Breast epithelium (tissue), 3 donors: ENCODE data around the gene TOMM34.

ENCODE experiments used
- POLR2A ChIP-seq: fragments of 450-650 bp; IDR thresholded peaks from one replicate; pipeline ENCODE4 v1.6.1; 2016; ENCODE audit warnings: antibody characterized with exemption, mild to moderate bottlenecking, moderate library complexity
- TF ChIP-seq, protein P1 (sequence below), 3 donors: fragments of 450-650 bp; IDR thresholded peaks; one replicate each; pipeline ENCODE4 v1.5.1; 2016 to 2017; ENCODE audit warnings: antibody characterized with exemption in 3 of 3, mild to moderate bottlenecking in 3 of 3, moderate library complexity in 3 of 3

- TF ChIP-seq, protein P1, sequence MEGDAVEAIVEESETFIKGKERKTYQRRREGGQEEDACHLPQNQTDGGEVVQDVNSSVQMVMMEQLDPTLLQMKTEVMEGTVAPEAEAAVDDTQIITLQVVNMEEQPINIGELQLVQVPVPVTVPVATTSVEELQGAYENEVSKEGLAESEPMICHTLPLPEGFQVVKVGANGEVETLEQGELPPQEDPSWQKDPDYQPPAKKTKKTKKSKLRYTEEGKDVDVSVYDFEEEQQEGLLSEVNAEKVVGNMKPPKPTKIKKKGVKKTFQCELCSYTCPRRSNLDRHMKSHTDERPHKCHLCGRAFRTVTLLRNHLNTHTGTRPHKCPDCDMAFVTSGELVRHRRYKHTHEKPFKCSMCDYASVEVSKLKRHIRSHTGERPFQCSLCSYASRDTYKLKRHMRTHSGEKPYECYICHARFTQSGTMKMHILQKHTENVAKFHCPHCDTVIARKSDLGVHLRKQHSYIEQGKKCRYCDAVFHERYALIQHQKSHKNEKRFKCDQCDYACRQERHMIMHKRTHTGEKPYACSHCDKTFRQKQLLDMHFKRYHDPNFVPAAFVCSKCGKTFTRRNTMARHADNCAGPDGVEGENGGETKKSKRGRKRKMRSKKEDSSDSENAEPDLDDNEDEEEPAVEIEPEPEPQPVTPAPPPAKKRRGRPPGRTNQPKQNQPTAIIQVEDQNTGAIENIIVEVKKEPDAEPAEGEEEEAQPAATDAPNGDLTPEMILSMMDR (IDR thresholded peaks at IDR 0.05), result no peak
- no peak for TF ChIP-seq POLR2A
These were observed 30.2 kb upstream of the TOMM34 start for GRCh38 chr20:44990425-44990824.
